Fibroblast of mammary gland (primary cell): Measurements from ENCODE around the gene CLMP.

Experiments
- DNase-seq: peaks from one replicate; pipeline ENCODE4 v3.0.0-alpha.2; 2010; ENCODE audit warnings: low read depth
- H3K4me3 ChIP-seq: 2 replicates; pipeline ENCODE4 v1.5.1; 2011; ENCODE audit warnings: low read depth, mild to moderate bottlenecking, low read length, moderate library complexity; ENCODE audit not compliant: control insufficient read depth
- CTCF ChIP-seq: conservative IDR thresholded peaks from 2 replicates; pipeline ENCODE4 v1.5.1; 2011; ENCODE audit warnings: low read depth, low read length, inconsistent platforms; ENCODE audit not compliant: control insufficient read depth, insufficient read depth

The CLMP gene

GRCh38 chr11:123072332-123072761 is 122.7 kb downstream of the CLMP start:
- no peak for TF ChIP-seq CTCF
- no peak overlapping the region for H3K4me3 ChIP-seq
- DNase-seq, result no peak

- TF ChIP-seq CTCF, result no peak
- DNase-seq, result no peak
- no peak overlapping the region for H3K4me3 ChIP-seq
Observed at GRCh38 chr11:123069908-123070821, 124.9 kb downstream of the CLMP start.

- TF ChIP-seq CTCF, result no peak
- peak; percentile 67 for DNase-seq
- no peak overlapping the region for H3K4me3 ChIP-seq
Observed at GRCh38 chr11:123065621-123066020, 129.4 kb downstream of the CLMP start.

- H3K4me3 ChIP-seq, result peak overlapping the region; percentile 100
- DNase-seq, result no peak
- no peak for TF ChIP-seq CTCF
Observed at GRCh38 chr11:123063826-123064657, 131.0 kb downstream of the CLMP start.

- TF ChIP-seq CTCF, result no peak
- peak; percentile 72 for DNase-seq
- H3K4me3 ChIP-seq, result peak overlapping the region; percentile 100
Observed at GRCh38 chr11:123062892-123063825, 131.9 kb downstream of the CLMP start.
